HUES6 (cell line): ENCODE data around the gene SPG7.

Experiments used
- H3K27ac ChIP-seq: 2 replicates; pipeline ENCODE4 v1.7.0; 2013; ENCODE audit warnings: low read depth, mild to moderate bottlenecking, low read length, inconsistent platforms
- H3K27me3 ChIP-seq: 2 replicates; pipeline ENCODE4 v1.6.1; 2013; ENCODE audit warnings: low read length; ENCODE audit not compliant: control insufficient read depth, insufficient read depth
- H3K36me3 ChIP-seq: 2 replicates; pipeline ENCODE4 v1.6.1; 2013; ENCODE audit warnings: low read length; ENCODE audit not compliant: control insufficient read depth, insufficient read depth
- H3K4me1 ChIP-seq: 2 replicates; pipeline ENCODE4 v1.6.1; 2013; ENCODE audit warnings: low read length; ENCODE audit not compliant: control insufficient read depth, insufficient read depth
- H3K4me3 ChIP-seq: 2 replicates; pipeline ENCODE4 v1.5.1; 2013; ENCODE audit warnings: low read depth, low read length
- H3K9ac ChIP-seq: one replicate; pipeline ENCODE4 v1.6.1; 2013; ENCODE audit warnings: mild to moderate bottlenecking, low read length
- H3K9me3 ChIP-seq: 2 replicates; pipeline ENCODE4 v1.6.1; 2013; ENCODE audit warnings: low read depth, low read length; ENCODE audit not compliant: control insufficient read depth, insufficient read depth

The SPG7 gene

DNA sequence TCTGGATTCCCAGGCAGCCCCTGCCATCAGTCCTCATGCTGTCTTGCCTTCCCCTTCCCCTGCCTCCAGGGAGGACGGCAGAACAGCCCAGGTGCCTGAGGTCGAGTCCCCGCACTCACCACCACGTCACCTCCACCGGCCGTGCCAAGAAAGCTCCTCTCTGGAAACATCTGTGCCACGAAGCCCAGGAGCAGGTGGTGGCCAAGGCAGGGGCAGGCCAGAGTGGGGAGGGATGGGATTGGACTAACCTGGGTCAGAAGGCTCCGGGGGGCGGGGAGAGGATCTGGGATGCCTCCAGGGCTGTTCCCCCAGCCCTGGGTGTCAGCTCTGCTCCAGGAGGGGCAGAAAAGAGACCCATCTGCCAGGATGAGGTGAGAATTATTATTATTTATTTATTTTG lies 97.8 kb downstream of the SPG7 start:
- no peak overlapping the region for H3K9ac ChIP-seq
- H3K36me3 ChIP-seq = no peaks in the 10 kb centered on the region
- H3K4me1 ChIP-seq = peaks cover 13% of the 10 kb centered on the region; the same call in 1 of the 2 replicates

More for the DNA sequence above, 97.8 kb downstream of the SPG7 start:
- Histone ChIP-seq H3K27ac (no peak overlapping the region), H3K4me3 (no peak overlapping the region), H3K9me3 (no peaks in the 10 kb centered on the region), H3K27me3 (no peaks in the 10 kb centered on the region)
